DOHH2 (cell line): ENCODE results near the gene THEM5.

ENCODE experiments used
- CTCF ChIP-seq: fragments of 200-600 bp; sonication (generic); IDR thresholded peaks from one replicate; pipeline ENCODE4 v1.5.1; 2014; ENCODE audit warnings: antibody characterized with exemption, mild to moderate bottlenecking, low read depth, low read length; ENCODE audit not compliant: poor library complexity, severe bottlenecking
- EZH2phosphoT487 ChIP-seq: fragments of 200-600 bp; sonication (generic); IDR thresholded peaks from 2 replicates; pipeline ENCODE4 v1.6.1; 2017; ENCODE audit warnings: borderline replicate concordance, mild to moderate bottlenecking, antibody characterized with exemption, low read length, moderate library complexity, mixed read lengths

DNA sequence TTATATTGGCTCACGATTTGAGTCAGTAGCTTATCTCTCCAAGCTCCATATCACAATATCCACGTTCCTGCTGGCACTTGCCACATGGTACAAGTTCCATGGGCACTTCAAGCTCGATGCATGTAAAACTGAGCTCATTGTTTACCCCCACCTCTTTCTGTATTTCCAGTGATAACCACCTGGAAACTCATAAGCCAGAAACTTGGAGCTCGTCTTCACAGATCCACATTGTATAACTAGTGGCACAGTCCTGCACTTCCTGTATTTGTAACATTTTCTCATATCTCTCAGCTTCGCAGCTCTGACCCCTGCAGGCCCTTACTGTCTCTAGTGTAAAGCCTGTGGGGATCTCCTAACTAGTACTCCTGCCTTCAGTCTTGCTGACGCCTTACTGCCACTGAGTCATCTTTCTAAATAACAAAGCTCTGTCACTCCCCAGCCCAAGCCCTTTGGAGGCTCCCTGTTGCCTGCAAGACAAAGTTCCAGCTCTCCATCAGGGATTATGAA is 7.4 kb downstream of the THEM5 start:
- TF ChIP-seq CTCF (no peak), EZH2phosphoT487 (no peak)
